ENCODE results near the gene COL18A1. TPM values are rescaled to one million over a fixed set of nuclear protein-coding genes. Genes with fewer than 3 reads are reported as not detected.

Gene COL18A1
- polyA plus RNA-seq, 2 of the 4 experiments (the other 2 are of a cell fraction) = 17.3 to 88.4 TPM

GRCh38 chr21:45378258-45378966 lies 26.6 kb upstream of the COL18A1 start:
- TF ChIP-seq SREBF2 (IDR thresholded peaks at IDR 0.05) (no peak), EP300 (IDR thresholded peaks at IDR 0.05) (peak in 1 of 2 experiments; percentile 23; a peak in 1 of 5 replicates)
- ATAC-seq (peak; percentile 32 to 68; a peak in 5 of 6 replicates), FAIRE-seq (no peak), DNase-seq (ENCODE audit: low read depth in 1 of 2, low spot score in 1 of 2) (peak in 1 of 2 experiments; percentile 43)
- peak overlapping the region; percentile 64 to 84 for H3K27ac ChIP-seq
- WGBS (ENCODE audit: missing lambda C conversion rate) = 23% methylated on average over 11 of the region's 13 CpGs
- H3K4me3 ChIP-seq = no peak overlapping the region
- ChIA-PET CTCF (no interaction called here), POLR2A (no interaction called here)
- H3K4me1 ChIP-seq = peaks cover 12% of the 10 kb centered on the region
- peaks cover 8% of the 10 kb centered on the region for H3K9me3 ChIP-seq
- peak overlapping the region; percentile 27; the same call in 2 of the 3 replicates for H3K4me2 ChIP-seq

- CTCF ChIA-PET = no interaction called here
- Histone ChIP-seq H3K4me3 (no peak overlapping the region), H3K27ac (peak overlapping the region in 1 of 2 experiments; percentile 84; a peak in 3 of 6 replicates), H3K4me1 (peaks cover 12% of the 10 kb centered on the region), H3K4me2 (no peak overlapping the region), H3K9me3 (peaks cover 6% of the 10 kb centered on the region; the same call in 2 of the 3 replicates)
- DNase-seq (ENCODE audit: low read depth in 1 of 2, low spot score in 1 of 2) (no peak), ATAC-seq (no peak), FAIRE-seq (no peak)
- 82% methylated on average over 19 of the region's 21 CpGs for WGBS (ENCODE audit: missing lambda C conversion rate)
- TF ChIP-seq ESRRA (IDR thresholded peaks at IDR 0.05; ENCODE audit: borderline replicate concordance, low read length) = no peak
- TF ChIP-seq POLR2AphosphoS2 (conservative IDR thresholded peaks at IDR 0.05; ENCODE audit: low read length) = no peak
- TF ChIP-seq EP300 (IDR thresholded peaks at IDR 0.05) = no peak
- POLR2A ChIA-PET = no interaction called here
These were observed 25.6 kb upstream of the COL18A1 start for GRCh38 chr21:45379171-45379900.

GRCh38 chr21:45379901-45380330 lies 25.0 kb upstream of the COL18A1 start:
- 87% methylated on average over 16 of the region's 35 CpGs for WGBS (ENCODE audit: missing lambda C conversion rate)
- Histone ChIP-seq H3K4me2 (no peak overlapping the region), H3K4me3 (no peak overlapping the region), H3K27ac (no peak overlapping the region; a peak in 2 of 6 replicates), H3K4me1 (peaks cover 12% of the 10 kb centered on the region), H3K9me3 (peaks cover 6% of the 10 kb centered on the region; the same call in 1 of the 3 replicates)
- FAIRE-seq (no peak), DNase-seq (ENCODE audit: low read depth in 1 of 2, low spot score in 1 of 2) (no peak), ATAC-seq (no peak)
- POLR2A ChIA-PET = no interaction called here
- TF ChIP-seq HOXB13 (CRISPR knock-in tag; IDR thresholded peaks at IDR 0.05; ENCODE audit: low read depth) = no peak
- TF ChIP-seq RAD21 (conservative IDR thresholded peaks at IDR 0.05 in 1 of 2, IDR thresholded peaks at IDR 0.05 in 1 of 2) = no peak
- TF ChIP-seq KDM5A (IDR thresholded peaks at IDR 0.05) = no peak
- CTCF ChIA-PET = no interaction called here

- Histone ChIP-seq H3K9me3 (peaks cover 6% of the 10 kb centered on the region; the same call in 1 of the 3 replicates), H3K27ac (no peak overlapping the region), H3K4me1 (peaks cover 12% of the 10 kb centered on the region), H3K4me2 (no peak overlapping the region), H3K4me3 (no peak overlapping the region)
- DNase-seq (ENCODE audit: low read depth in 1 of 2, low spot score in 1 of 2) (no peak), ATAC-seq (no peak), FAIRE-seq (no peak)
- 98% methylated on average over 29 of the region's 30 CpGs for WGBS (ENCODE audit: missing lambda C conversion rate)
- CTCF ChIA-PET = no interaction called here
- POLR2A ChIA-PET = no interaction called here
- no peak for TF ChIP-seq RCOR1 (IDR thresholded peaks at IDR 0.05; ENCODE audit: low read depth, low read length)
- TF ChIP-seq HMGXB4 (CRISPR knock-in tag; IDR thresholded peaks at IDR 0.05; ENCODE audit: borderline replicate concordance) = no peak
- TF ChIP-seq ZNF302 (CRISPR knock-in tag; IDR thresholded peaks at IDR 0.05) = no peak
- no peak for TF ChIP-seq HOXA7 (CRISPR knock-in tag; IDR thresholded peaks at IDR 0.05)
- no peak for TF ChIP-seq MAZ (IDR thresholded peaks at IDR 0.05; ENCODE audit: borderline replicate concordance, low read depth, low read length)
- no peak for TF ChIP-seq RNF2 (IDR thresholded peaks at IDR 0.05; ENCODE audit: borderline replicate concordance, low read depth)
- no peak for TF ChIP-seq ZFP36 (IDR thresholded peaks at IDR 0.05; ENCODE audit: borderline replicate concordance, partially characterized antibody)
- no peak for TF ChIP-seq RFX5 (IDR thresholded peaks at IDR 0.05)
- TF ChIP-seq CBX8 (IDR thresholded peaks at IDR 0.05) = no peak
- TF ChIP-seq BHLHE40 (IDR thresholded peaks at IDR 0.05; ENCODE audit: low read depth, low read length) = no peak
- TF ChIP-seq PHF8 (IDR thresholded peaks at IDR 0.05; ENCODE audit: borderline replicate concordance, low read depth) = no peak
- TF ChIP-seq PBX3 (IDR thresholded peaks at IDR 0.05) = no peak
- no peak for TF ChIP-seq TFCP2L1 (CRISPR knock-in tag; IDR thresholded peaks at IDR 0.05)
- TF ChIP-seq HDAC2 (IDR thresholded peaks at IDR 0.05) = no peak
- no peak for TF ChIP-seq HEYL (CRISPR knock-in tag; IDR thresholded peaks at IDR 0.05)
- no peak for TF ChIP-seq REST (IDR thresholded peaks at IDR 0.05)
These were observed 24.4 kb upstream of the COL18A1 start for GRCh38 chr21:45380566-45380965.

Measured in A549 (cell line).